Measurements from ENCODE around the gene DUS4L.
A peak's percentile ranks its signal among the peaks of the same experiment; 100 is the strongest.

Gene DUS4L

DNA sequence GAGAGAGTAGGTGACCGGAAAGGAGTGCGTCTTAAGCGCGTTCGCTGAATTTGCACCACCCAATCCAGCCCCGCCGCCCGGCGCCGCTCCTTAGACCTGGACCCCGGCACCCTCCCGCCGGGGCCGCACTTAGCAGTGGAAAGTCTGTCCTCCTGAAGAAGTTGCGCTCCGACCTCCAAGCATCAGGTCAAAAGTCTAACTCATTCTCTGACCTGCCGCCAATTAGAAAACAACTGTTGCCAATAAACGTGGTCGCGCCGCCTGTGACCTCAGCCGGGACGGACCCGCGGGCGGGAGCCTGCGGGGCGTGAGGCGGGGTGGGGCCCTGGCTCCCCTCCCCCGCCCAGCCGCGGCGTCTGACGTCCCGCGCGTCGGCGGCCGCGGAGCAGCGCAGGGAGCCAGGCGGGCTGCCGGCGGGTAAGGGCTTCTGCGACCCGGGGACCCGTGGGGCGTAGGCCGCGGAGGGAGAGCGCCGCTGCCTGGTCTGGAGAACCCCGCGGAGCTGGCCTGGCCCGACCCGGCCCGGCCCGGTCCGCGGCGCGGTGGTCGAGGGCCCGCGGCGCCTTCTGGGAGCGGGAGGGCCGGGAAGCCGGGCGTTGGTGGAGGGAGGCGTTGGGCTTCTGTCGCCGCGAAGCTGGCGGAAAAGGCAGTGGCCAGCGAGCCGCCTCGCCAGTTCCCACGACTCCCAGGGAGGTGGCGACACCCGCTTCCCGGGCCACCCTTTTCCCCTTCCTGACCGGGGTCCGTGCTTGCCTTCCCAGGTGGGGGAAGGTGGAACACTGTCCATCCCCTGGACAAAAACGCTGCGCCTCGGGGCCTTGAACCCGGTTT, 16.3 kb downstream of the DUS4L start, which contains the start of gene BCAP29:
BCAP29 (plus strand) TSS at position 362 of the 831 bp plus-strand sequence. CDS start 527 bp downstream, outside the sequence.
- TF ChIP-seq CREB1 (IDR thresholded peaks at IDR 0.05; ENCODE audit: low read depth): peak; percentile 61; the same call in 1 of the 2 replicates
- peak; percentile 2; the same call in 1 of the 2 replicates for TF ChIP-seq RAD21 (IDR thresholded peaks at IDR 0.05; ENCODE audit: low read depth)
- peak; percentile 49 for TF ChIP-seq ZBTB7A (IDR thresholded peaks at IDR 0.05; ENCODE audit: low read depth)
- TF ChIP-seq YY1 (IDR thresholded peaks at IDR 0.05; ENCODE audit: low read depth): no peak
- no peak for TF ChIP-seq TEAD4 (IDR thresholded peaks at IDR 0.05)
- 0 out of 2 replicates have a peak, but pooled peaks have one; percentile 9 for TF ChIP-seq EP300 (IDR thresholded peaks at IDR 0.05; ENCODE audit: borderline replicate concordance)
- peak; percentile 39; the same call in 1 of the 2 replicates for TF ChIP-seq TAF1 (IDR thresholded peaks at IDR 0.05; ENCODE audit: low read depth)
- TF ChIP-seq, protein P1, sequence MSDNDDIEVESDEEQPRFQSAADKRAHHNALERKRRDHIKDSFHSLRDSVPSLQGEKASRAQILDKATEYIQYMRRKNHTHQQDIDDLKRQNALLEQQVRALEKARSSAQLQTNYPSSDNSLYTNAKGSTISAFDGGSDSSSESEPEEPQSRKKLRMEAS (IDR thresholded peaks at IDR 0.05): peak; percentile 40; the same call in 1 of the 2 replicates
- TF ChIP-seq, protein P2, sequence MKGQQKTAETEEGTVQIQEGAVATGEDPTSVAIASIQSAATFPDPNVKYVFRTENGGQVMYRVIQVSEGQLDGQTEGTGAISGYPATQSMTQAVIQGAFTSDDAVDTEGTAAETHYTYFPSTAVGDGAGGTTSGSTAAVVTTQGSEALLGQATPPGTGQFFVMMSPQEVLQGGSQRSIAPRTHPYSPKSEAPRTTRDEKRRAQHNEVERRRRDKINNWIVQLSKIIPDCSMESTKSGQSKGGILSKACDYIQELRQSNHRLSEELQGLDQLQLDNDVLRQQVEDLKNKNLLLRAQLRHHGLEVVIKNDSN (IDR thresholded peaks at IDR 0.05): no peak
- 0 out of 2 replicates have a peak, but pooled peaks have one; percentile 15 for TF ChIP-seq CEBPB (IDR thresholded peaks at IDR 0.05)
- TF ChIP-seq, protein P3, sequence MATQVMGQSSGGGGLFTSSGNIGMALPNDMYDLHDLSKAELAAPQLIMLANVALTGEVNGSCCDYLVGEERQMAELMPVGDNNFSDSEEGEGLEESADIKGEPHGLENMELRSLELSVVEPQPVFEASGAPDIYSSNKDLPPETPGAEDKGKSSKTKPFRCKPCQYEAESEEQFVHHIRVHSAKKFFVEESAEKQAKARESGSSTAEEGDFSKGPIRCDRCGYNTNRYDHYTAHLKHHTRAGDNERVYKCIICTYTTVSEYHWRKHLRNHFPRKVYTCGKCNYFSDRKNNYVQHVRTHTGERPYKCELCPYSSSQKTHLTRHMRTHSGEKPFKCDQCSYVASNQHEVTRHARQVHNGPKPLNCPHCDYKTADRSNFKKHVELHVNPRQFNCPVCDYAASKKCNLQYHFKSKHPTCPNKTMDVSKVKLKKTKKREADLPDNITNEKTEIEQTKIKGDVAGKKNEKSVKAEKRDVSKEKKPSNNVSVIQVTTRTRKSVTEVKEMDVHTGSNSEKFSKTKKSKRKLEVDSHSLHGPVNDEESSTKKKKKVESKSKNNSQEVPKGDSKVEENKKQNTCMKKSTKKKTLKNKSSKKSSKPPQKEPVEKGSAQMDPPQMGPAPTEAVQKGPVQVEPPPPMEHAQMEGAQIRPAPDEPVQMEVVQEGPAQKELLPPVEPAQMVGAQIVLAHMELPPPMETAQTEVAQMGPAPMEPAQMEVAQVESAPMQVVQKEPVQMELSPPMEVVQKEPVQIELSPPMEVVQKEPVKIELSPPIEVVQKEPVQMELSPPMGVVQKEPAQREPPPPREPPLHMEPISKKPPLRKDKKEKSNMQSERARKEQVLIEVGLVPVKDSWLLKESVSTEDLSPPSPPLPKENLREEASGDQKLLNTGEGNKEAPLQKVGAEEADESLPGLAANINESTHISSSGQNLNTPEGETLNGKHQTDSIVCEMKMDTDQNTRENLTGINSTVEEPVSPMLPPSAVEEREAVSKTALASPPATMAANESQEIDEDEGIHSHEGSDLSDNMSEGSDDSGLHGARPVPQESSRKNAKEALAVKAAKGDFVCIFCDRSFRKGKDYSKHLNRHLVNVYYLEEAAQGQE (IDR thresholded peaks at IDR 0.05; ENCODE audit: low read depth): no peak

DNA sequence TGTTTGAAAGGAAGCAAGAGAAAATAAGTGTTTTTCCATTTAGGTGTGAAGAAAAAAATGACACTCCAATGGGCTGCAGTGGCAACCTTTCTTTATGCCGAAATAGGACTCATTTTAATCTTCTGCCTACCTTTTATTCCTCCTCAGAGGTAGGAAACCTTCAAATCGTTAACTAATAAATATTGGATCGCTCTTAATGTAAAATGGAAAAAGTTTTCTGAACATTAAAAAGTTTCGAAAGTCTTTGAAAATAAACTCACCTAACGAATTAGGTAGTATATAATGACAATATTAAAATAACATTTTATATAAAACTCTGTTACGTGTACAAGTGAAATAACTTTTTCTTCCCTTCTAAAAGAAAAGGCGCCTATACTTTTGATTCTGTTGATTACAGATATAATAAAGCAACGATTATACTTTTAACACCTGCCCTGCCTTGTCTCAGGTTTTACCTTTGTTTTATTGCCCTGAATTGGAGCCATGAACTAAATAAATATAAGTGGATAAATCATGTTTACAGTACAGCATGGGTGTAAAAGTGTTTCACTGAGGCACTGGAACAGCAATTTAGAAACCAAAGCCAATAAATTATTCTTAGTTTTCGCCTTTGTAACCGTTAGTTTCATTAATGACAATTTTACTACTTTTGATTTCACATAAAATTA, 17.1 kb downstream of the DUS4L start:
- TF ChIP-seq, protein P3 (IDR thresholded peaks at IDR 0.05; ENCODE audit: low read depth): no peak
- no peak for TF ChIP-seq CREB1 (IDR thresholded peaks at IDR 0.05; ENCODE audit: low read depth)
- no peak for TF ChIP-seq NFIC (IDR thresholded peaks at IDR 0.05)
- TF ChIP-seq EGR1 (IDR thresholded peaks at IDR 0.05): no peak
- TF ChIP-seq, protein P1 (IDR thresholded peaks at IDR 0.05): no peak
- no peak for TF ChIP-seq EP300 (IDR thresholded peaks at IDR 0.05; ENCODE audit: borderline replicate concordance)
- TF ChIP-seq, protein P2 (IDR thresholded peaks at IDR 0.05): no peak
- no peak for TF ChIP-seq ZBTB7A (IDR thresholded peaks at IDR 0.05; ENCODE audit: low read depth)
- TF ChIP-seq CEBPB (IDR thresholded peaks at IDR 0.05): no peak
- TF ChIP-seq TEAD4 (IDR thresholded peaks at IDR 0.05): no peak
- no peak for TF ChIP-seq RAD21 (IDR thresholded peaks at IDR 0.05; ENCODE audit: low read depth)
- TF ChIP-seq TAF1 (IDR thresholded peaks at IDR 0.05; ENCODE audit: low read depth): no peak; the same call in 1 of the 2 replicates
- TF ChIP-seq FOXM1 (IDR thresholded peaks at IDR 0.05; ENCODE audit: borderline replicate concordance, low read depth): no peak

DNA sequence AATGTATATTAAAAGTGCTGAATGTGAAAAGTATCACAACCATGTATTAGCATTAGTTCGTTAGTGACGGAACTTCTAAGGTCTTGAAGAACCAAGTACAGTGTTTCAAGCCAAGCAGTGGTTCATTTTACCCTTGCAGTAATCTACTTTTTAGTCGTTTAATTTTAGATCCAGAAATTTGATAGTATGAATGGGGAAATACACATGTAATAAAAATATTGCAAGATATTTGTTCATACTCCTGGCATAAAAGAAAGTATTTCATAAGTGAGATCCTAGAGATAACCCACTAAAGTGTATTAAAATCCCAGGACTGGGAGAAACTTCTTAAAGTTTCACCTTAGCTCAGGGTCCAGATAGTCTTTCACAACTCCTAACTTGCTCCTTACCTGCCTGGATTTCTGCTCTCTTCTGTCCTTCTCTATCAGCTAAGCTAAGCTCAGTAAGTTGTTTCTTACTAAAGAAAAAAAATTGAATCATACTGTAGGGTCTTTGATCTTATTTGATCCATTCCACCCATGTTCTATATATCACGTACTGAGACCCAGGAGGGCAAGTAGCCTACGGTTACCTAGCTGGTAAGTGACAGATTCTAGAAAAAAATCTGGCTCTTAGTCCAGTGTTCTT, 17.7 kb downstream of the DUS4L start:
- TF ChIP-seq TCF12 (IDR thresholded peaks at IDR 0.05; ENCODE audit: low read depth): no peak
- TF ChIP-seq TAF1 (IDR thresholded peaks at IDR 0.05; ENCODE audit: low read depth): no peak
- TF ChIP-seq, protein P2 (IDR thresholded peaks at IDR 0.05): no peak
- TF ChIP-seq, protein P3 (IDR thresholded peaks at IDR 0.05; ENCODE audit: low read depth): no peak
- no peak for TF ChIP-seq CREB1 (IDR thresholded peaks at IDR 0.05; ENCODE audit: low read depth)
- TF ChIP-seq ZBTB7A (IDR thresholded peaks at IDR 0.05; ENCODE audit: low read depth): no peak
- no peak for TF ChIP-seq CEBPB (IDR thresholded peaks at IDR 0.05)
